Heart left ventricle (tissue), 13 donors: Measurements from ENCODE around the gene RASD2.

Experiments
- POLR2A ChIP-seq, 2 donors: fragments of 450-650 bp; IDR thresholded peaks; one replicate each; pipeline ENCODE4 v1.6.1; 2017; ENCODE audit warnings: antibody characterized with exemption in 2 of 2, mild to moderate bottlenecking in 2 of 2, moderate library complexity in 2 of 2
- TF ChIP-seq, protein P1 (sequence below), 12 donors: fragments of 200-600 bp; sonication (generic) in 4 of 12; IDR thresholded peaks; one replicate each; pipeline versions ENCODE4 v1.5.0 to v1.8.0; 2018 to 2022; ENCODE audit warnings: antibody characterized with exemption in 12 of 12, mild to moderate bottlenecking in 5 of 12
- donor health status: ischemic (EF 13 %, LVEDD 7.1; RV severe dilation, severe dysfunction).
- donor health status: DM: no; HTN: yes; CAD: no.
- donor health status: DM: no; HTN: no; CAD: no.
- donor health status: ischemic (EF 25% LVEDD 6.9; RV normal size, moderate dysfunction).
- donor health status: ischemic (EF 25% LVEDD 5.7; RV mildly dilated, moderate dysfunction).
- donor health status: ischemic (EF 35%, LVEDD 5.7; RV mildly dilated, moderate dysfunction).
- donor health status: nonischemic (EF 11% LVEDD 7.7; RV severe dilation, severe dysfunction).
- donor health status: DM: yes; HTN: yes; CAD: no.
- donor health status: PGD.
- donor health status: ischemic (EF 29% LVEDD 5.4; RV normal size, mild dysfunction).
- donor health status: nonischemic (EF 23%, LVEDD 6.1; RV moderate dilation, normal function).

DNA sequence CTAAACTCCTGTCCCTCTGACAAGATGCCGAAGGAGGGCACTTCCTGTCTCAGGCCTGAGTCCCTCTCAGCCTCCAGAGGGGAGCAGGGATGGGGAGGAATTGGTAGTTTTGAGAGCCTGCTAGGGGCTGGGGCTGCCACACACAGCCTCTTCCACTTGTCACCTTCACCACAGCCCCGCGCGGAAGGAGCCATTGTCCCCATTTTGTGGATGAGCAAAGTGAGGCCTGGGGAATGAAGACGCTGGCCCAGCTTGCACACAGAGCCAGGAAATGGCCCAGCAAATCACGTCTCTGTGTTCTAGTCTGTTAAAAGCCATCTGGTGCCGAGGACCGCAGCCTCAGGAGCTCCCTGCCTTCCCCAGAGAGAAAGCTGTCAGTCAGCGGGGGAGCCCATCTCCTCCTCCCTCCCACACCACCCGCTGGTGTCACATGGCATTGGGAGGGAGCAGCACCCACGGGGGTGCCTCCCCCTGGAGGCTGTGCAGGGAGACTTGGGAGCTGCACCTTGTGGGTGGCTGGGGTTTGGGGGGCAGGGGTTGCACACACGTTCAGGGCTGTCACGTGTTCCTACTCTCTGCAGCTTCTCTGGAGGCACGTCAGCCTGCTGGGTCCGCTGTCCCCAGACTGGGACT, 34.6 kb downstream of the RASD2 start:
- no peak for TF ChIP-seq POLR2A (IDR thresholded peaks at IDR 0.05)
- TF ChIP-seq, protein P1, sequence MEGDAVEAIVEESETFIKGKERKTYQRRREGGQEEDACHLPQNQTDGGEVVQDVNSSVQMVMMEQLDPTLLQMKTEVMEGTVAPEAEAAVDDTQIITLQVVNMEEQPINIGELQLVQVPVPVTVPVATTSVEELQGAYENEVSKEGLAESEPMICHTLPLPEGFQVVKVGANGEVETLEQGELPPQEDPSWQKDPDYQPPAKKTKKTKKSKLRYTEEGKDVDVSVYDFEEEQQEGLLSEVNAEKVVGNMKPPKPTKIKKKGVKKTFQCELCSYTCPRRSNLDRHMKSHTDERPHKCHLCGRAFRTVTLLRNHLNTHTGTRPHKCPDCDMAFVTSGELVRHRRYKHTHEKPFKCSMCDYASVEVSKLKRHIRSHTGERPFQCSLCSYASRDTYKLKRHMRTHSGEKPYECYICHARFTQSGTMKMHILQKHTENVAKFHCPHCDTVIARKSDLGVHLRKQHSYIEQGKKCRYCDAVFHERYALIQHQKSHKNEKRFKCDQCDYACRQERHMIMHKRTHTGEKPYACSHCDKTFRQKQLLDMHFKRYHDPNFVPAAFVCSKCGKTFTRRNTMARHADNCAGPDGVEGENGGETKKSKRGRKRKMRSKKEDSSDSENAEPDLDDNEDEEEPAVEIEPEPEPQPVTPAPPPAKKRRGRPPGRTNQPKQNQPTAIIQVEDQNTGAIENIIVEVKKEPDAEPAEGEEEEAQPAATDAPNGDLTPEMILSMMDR (IDR thresholded peaks at IDR 0.05) = no peak
